22Rv1 (cell line): Measurements from ENCODE around the gene F2R.

Source experiments
- CTCF ChIP-seq: fragments of 450-650 bp; IDR thresholded peaks from 2 replicates; pipeline ENCODE4 v1.5.1; 2017; ENCODE audit warnings: mild to moderate bottlenecking
- ZFX ChIP-seq: fragments of 450-650 bp; IDR thresholded peaks from 2 replicates; pipeline ENCODE4 v1.6.1; 2017; ENCODE audit warnings: antibody characterized with exemption, borderline replicate concordance

DNA sequence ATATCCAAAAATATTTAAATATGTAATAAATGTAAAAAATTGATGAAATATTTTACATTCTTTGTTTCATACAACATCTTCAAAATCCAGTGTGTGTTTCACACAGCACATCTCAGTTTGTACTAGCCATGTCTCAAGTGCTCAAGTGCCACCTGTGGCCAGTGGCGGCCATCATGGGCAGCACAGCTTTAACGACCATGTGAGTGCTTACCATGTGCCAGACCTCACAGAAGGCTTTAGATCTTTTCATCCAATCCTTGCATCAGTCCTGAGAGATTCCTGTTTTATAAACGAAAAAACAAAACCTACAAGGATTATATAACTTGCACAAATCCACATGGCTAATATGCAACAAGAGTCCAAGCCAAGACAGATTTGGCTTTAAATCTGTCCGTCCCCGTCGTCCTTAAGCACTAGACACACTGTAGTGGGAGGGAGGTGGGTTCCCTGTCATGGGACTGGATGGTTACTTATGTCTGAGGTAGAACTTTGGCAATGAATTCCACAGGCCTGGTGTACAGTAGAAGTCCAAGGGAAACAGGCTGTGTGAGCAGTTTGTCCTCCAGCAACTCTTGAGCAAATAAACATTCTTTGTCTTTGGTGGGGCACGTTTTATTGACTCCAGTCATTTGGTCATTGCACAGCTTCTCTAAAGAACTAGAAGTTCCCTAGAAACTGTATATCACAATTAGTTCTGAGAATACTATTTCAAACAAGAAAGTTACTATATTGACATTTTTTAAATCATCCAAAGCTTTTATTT lies 25.0 kb upstream of the F2R start:
- no peak for TF ChIP-seq CTCF
- TF ChIP-seq ZFX: no peak
